A673 (cell line): ENCODE measurements around the gene HEMK1. TPM values are rescaled to one million over a fixed set of nuclear protein-coding genes. Genes with fewer than 3 reads are reported as not detected.

Experiments
- BruUV-seq: library from RNA; stranded (reverse); fragments of 400-500 nt; replicated peaks from 2 replicates; lab custom pipeline; 2021; lab: Mats Ljungman, UMichigan
- CTCF ChIA-PET: fragments of 300-600 bp; sonication (Branson Sonifier 250); formaldehyde crosslinking; loops from one replicate; lab custom pipeline; 2022; ENCODE audit warnings: antibody characterized with exemption; lab: Charles Lee
- POLR2A ChIA-PET: fragments of 300-600 bp; sonication (Branson Sonifier 250); formaldehyde crosslinking; loops from one replicate; lab custom pipeline; 2022; ENCODE audit warnings: antibody characterized with exemption; ENCODE audit not compliant: low non-redundant PET; lab: Charles Lee
- DNase-seq: peaks from one replicate; pipeline ENCODE4 v3.0.0-alpha.2; 2015; ENCODE audit warnings: low spot score
- H3K27ac ChIP-seq: fragments of 200-600 bp; sonication (generic); 2 replicates; pipeline ENCODE4 v1.5.1; 2016; ENCODE audit warnings: mixed run types, low read depth, mild to moderate bottlenecking, mixed read lengths, antibody characterized with exemption, low read length; ENCODE audit not compliant: poor library complexity, severe bottlenecking
- H3K27me3 ChIP-seq: fragments of 200-600 bp; sonication (generic); replicated peaks from 2 replicates; pipeline ENCODE4 v1.6.1; 2017; ENCODE audit warnings: mixed run types, low read depth, mild to moderate bottlenecking, mixed read lengths, antibody characterized with exemption, low read length; ENCODE audit not compliant: insufficient read depth, poor library complexity
- H3K36me3 ChIP-seq: fragments of 200-600 bp; sonication (generic); 2 replicates; pipeline ENCODE4 v1.6.1; 2016; ENCODE audit warnings: mixed run types, mild to moderate bottlenecking, mixed read lengths, antibody characterized with exemption, low read length; ENCODE audit not compliant: insufficient read depth, poor library complexity, severe bottlenecking
- H3K4me1 ChIP-seq: fragments of 200-600 bp; sonication (generic); 2 replicates; pipeline ENCODE4 v1.6.1; 2017; ENCODE audit warnings: mixed run types, mild to moderate bottlenecking, mixed read lengths, antibody characterized with exemption, low read length; ENCODE audit not compliant: insufficient read depth, poor library complexity, severe bottlenecking
- H3K4me3 ChIP-seq: fragments of 200-600 bp; sonication (generic); 2 replicates; pipeline ENCODE4 v1.5.1; 2016; ENCODE audit warnings: low read depth, mixed run types, mild to moderate bottlenecking, mixed read lengths, low read length; ENCODE audit not compliant: poor library complexity, severe bottlenecking
- H3K9me3 ChIP-seq: fragments of 200-600 bp; sonication (generic); 2 replicates; pipeline ENCODE4 v1.6.1; 2016; ENCODE audit warnings: mixed run types, low read depth, mild to moderate bottlenecking, mixed read lengths, antibody characterized with exemption, low read length; ENCODE audit not compliant: poor library complexity, severe bottlenecking
- EZH2 ChIP-seq: fragments of 200-600 bp; sonication (generic); IDR thresholded peaks from 2 replicates; pipeline ENCODE4 v1.6.1; 2017; ENCODE audit warnings: borderline replicate concordance, low read depth, mild to moderate bottlenecking, mixed read lengths, antibody characterized with exemption, low read length; ENCODE audit not compliant: poor library complexity, severe bottlenecking
- intact Hi-C: fragments of 100-400 bp; cut with micrococcal nuclease; formaldehyde crosslinking; loops from one replicate; pipeline ENCODE4 v1.10.0; 2022; ENCODE audit not compliant: unreplicated experiment
- total RNA-seq: library from RNA; stranded (reverse); gene quantifications from 2 replicates; pipeline ENCODE4 v1.2.3, GENCODE V29; 2021
- TF ChIP-seq, protein P1 (sequence below): fragments of 300-800, 200-600 bp; sonication (generic); conservative IDR thresholded peaks from 2 replicates; pipeline ENCODE4 v1.5.1; 2017; ENCODE audit warnings: low read depth, mild to moderate bottlenecking, antibody characterized with exemption, low read length, moderate library complexity, mixed read lengths

HEMK1 gene
- total RNA-seq, 1 experiment from 2014 or later = 5.7 TPM

- TF ChIP-seq, protein P1, sequence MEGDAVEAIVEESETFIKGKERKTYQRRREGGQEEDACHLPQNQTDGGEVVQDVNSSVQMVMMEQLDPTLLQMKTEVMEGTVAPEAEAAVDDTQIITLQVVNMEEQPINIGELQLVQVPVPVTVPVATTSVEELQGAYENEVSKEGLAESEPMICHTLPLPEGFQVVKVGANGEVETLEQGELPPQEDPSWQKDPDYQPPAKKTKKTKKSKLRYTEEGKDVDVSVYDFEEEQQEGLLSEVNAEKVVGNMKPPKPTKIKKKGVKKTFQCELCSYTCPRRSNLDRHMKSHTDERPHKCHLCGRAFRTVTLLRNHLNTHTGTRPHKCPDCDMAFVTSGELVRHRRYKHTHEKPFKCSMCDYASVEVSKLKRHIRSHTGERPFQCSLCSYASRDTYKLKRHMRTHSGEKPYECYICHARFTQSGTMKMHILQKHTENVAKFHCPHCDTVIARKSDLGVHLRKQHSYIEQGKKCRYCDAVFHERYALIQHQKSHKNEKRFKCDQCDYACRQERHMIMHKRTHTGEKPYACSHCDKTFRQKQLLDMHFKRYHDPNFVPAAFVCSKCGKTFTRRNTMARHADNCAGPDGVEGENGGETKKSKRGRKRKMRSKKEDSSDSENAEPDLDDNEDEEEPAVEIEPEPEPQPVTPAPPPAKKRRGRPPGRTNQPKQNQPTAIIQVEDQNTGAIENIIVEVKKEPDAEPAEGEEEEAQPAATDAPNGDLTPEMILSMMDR = no peak
- no peak for TF ChIP-seq EZH2
- H3K27me3 ChIP-seq = no peaks in the 10 kb centered on the region
- H3K27ac ChIP-seq = no peak overlapping the region
- H3K36me3 ChIP-seq = no peaks in the 10 kb centered on the region
- DNase-seq = no peak
- peaks cover 18% of the 10 kb centered on the region for H3K4me1 ChIP-seq
- POLR2A ChIA-PET = no interaction called here
- no peak overlapping the region for H3K4me3 ChIP-seq
- CTCF ChIA-PET = no interaction called here
- no TSS peak for BruUV-seq
- intact Hi-C loops = no loop called here
- H3K9me3 ChIP-seq = no peaks in the 10 kb centered on the region
These were observed 35.6 kb downstream of the HEMK1 start for GRCh38 chr3:50604628-50605588.

GRCh38 chr3:50605901-50606326 is 36.6 kb downstream of the HEMK1 start:
- intact Hi-C loops = no loop called here
- ChIA-PET CTCF (no interaction called here), POLR2A (no interaction called here)
- Histone ChIP-seq H3K9me3 (no peaks in the 10 kb centered on the region), H3K4me1 (peaks cover 17% of the 10 kb centered on the region), H3K27ac (no peak overlapping the region), H3K27me3 (no peaks in the 10 kb centered on the region), H3K4me3 (no peak overlapping the region), H3K36me3 (no peaks in the 10 kb centered on the region)
- no peak for DNase-seq
- TF ChIP-seq EZH2 = no peak
- TF ChIP-seq, protein P1 = no peak
- BruUV-seq = no TSS peak

GRCh38 chr3:50606596-50606995 is 37.3 kb downstream of the HEMK1 start:
- intact Hi-C loops = no loop called here
- H3K27me3 ChIP-seq = no peaks in the 10 kb centered on the region
- no peak overlapping the region for H3K27ac ChIP-seq
- ChIA-PET POLR2A (no interaction called here), CTCF (no interaction called here)
- H3K4me1 ChIP-seq = peaks cover 10% of the 10 kb centered on the region
- TF ChIP-seq, protein P1 = no peak
- TF ChIP-seq EZH2 = no peak
- DNase-seq = no peak
- no peaks in the 10 kb centered on the region for H3K9me3 ChIP-seq
- H3K36me3 ChIP-seq = no peaks in the 10 kb centered on the region
- H3K4me3 ChIP-seq = no peak overlapping the region
- BruUV-seq = no TSS peak
